AG09309 (cell line): Measurements from ENCODE around the gene MAGEA8.

ENCODE experiments used
- DNase-seq: peaks from one replicate; pipeline ENCODE4 v3.0.0-alpha.2; 2010; ENCODE audit warnings: low read depth
- H3K4me3 ChIP-seq: 2 replicates; pipeline ENCODE4 v1.5.1; 2011; ENCODE audit warnings: mild to moderate bottlenecking, low read depth, low read length, moderate library complexity; ENCODE audit not compliant: control insufficient read depth
- CTCF ChIP-seq: IDR thresholded peaks from 2 replicates; pipeline ENCODE4 v1.5.1; 2011; ENCODE audit warnings: mild to moderate bottlenecking, low read depth, low read length, inconsistent platforms; ENCODE audit not compliant: insufficient read depth, control insufficient read depth; ENCODE audit errors: missing control alignments

Gene MAGEA8

GRCh38 chrX:149898554-149898953 is 17.6 kb downstream of the MAGEA8 start:
- H3K4me3 ChIP-seq, result no peak overlapping the region
- TF ChIP-seq CTCF, result no peak
- DNase-seq, result no peak

- no peak for DNase-seq
Observed at GRCh38 chrX:149903889-149904748, 23.1 kb downstream of the MAGEA8 start.

GRCh38 chrX:149908308-149908707 is 27.3 kb downstream of the MAGEA8 start:
- no peak overlapping the region for H3K4me3 ChIP-seq
- TF ChIP-seq CTCF, result no peak
- no peak for DNase-seq

More at GRCh38 chrX:149903889-149904748, 23.1 kb downstream of the MAGEA8 start:
- H3K4me3 ChIP-seq, result no peak overlapping the region
- no peak for TF ChIP-seq CTCF

GRCh38 chrX:149908727-149909126 is 27.7 kb downstream of the MAGEA8 start:
- no peak for TF ChIP-seq CTCF
- no peak for DNase-seq
- no peak overlapping the region for H3K4me3 ChIP-seq

- no peak overlapping the region for H3K4me3 ChIP-seq
- DNase-seq, result no peak
- no peak for TF ChIP-seq CTCF
Observed at GRCh38 chrX:149909324-149910177, 28.6 kb downstream of the MAGEA8 start.

GRCh38 chrX:149910178-149910695 is 29.3 kb downstream of the MAGEA8 start:
- no peak for DNase-seq
- H3K4me3 ChIP-seq, result no peak overlapping the region
- no peak for TF ChIP-seq CTCF
